Stimulated activated CD4-positive, alpha-beta T cell treated with anti-CD3 and anti-CD28 coated beads, Interleukin-2, amount 100 ng/mL, for 48 hours (primary cell): ENCODE measurements around the gene MIEF2.
"Not testable (repeated sequence)": the region's sequence is repeated elsewhere in the genome, so short reads cannot be mapped to it uniquely, and the experiment has no call there.

ENCODE experiments used
- DNase-seq, 2 donors: peaks; one replicate each; pipeline ENCODE4 v3.0.0-alpha.2; 2020

MIEF2 gene, protein sequence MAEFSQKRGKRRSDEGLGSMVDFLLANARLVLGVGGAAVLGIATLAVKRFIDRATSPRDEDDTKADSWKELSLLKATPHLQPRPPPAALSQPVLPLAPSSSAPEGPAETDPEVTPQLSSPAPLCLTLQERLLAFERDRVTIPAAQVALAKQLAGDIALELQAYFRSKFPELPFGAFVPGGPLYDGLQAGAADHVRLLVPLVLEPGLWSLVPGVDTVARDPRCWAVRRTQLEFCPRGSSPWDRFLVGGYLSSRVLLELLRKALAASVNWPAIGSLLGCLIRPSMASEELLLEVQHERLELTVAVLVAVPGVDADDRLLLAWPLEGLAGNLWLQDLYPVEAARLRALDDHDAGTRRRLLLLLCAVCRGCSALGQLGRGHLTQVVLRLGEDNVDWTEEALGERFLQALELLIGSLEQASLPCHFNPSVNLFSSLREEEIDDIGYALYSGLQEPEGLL

GRCh38 chr17:18260332-18261145 is at the start of gene MIEF2:
TSS of gene MIEF2 (plus strand) at chr17:18260662. CDS start at chr17:18262721, 2,059 bp downstream.
- peak; percentile 86 to 87 for DNase-seq

DNA sequence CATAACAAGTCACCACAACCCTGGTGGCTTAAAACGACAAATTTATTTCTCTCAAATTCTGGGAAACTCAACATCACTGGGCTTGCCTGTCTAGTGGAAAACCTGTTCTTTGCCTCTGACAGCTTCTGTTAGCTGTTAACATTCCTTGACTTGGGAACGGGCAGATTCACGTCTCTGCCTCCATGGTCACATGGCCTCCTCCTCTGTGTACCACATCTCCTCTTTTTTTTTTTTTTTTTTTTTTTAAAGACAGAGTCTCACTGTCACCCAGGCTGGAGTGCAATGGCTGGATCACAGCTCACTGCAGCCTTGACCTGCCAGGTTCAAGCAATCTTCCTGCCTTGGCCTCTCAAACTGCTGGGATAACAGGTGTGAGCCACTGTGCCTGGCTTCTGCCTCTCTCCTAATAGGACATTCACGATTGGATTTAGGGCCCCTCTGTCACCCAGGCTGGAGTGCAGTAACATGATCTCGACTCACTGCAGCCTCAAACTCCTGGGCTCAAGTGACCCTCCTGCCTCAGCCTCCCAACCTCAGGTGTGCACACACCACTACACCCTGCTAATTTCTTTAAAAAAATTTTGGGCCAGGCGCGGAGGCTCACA is 46.7 kb upstream of the MIEF2 start:
- DNase-seq, result no peak

- not testable (repeated sequence) for DNase-seq
Measured at GRCh38 chr17:18216906-18217305, 43.6 kb upstream of the MIEF2 start.

DNA sequence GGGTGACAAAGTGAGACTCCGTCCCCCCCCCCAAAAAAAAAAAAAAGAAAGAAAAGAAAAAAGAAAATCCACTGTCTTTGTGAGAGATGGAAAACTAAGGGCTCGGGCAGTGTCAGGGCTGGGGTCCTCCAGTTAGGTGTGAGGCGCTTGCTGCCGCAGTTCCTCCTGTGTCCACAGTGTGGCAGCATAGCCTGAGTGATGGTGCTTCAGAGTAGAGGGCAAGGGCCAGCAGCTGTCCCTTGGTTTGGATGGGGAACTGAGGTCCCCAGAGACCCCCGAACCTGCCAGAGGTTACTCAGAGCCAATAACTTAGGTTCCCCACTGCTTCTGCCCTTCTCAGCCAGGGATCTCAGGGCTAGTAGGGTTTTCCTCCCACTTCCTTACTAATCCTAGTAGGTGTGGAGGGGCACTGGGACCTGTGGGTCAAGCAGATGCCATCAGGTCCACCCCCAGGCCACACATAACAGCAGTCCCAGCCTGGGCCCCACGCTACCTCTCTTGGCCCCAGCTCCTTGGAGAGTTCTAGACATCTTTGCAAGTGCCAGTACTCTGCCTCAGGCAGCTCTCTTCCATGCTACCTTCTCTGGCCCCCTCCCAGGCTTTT is 42.9 kb upstream of the MIEF2 start:
- DNase-seq, result peak; percentile 69 to 82

DNA sequence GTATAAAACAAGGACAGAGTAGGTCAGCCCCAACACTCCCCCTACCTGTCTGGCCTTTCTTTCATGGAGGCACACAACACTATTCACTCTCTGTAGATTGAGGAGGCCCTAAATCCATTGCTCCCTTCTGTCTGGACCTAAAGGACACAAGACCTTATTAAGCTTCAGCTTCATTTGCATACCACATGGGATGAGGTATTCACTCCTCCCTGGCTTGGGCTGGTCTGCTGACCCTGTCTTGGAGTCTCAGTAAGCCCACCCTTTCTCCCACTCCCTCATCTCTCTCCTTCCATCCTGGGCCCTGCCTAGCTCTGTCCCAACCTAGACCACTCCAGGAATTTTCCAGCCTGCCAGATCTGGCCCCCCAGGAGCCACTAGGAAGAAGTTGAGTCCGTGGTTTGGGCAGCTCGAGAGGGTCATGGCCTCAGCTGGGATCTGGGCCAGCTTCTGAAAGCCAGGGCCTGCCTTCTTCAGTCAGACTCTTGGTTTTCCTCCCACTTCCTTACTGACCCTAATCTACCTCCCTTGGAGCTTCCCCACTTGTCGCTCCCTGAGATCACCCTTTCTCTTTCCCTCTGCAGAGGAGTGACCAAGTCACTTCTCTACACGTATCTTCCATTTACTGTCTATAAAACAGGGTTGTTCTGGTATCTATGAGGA is 41.6 kb upstream of the MIEF2 start:
- DNase-seq, result no peak

GRCh38 chr17:18224053-18224386 is 36.4 kb upstream of the MIEF2 start:
- no peak for DNase-seq

- DNase-seq, result no peak
Measured at GRCh38 chr17:18224387-18225120, 35.9 kb upstream of the MIEF2 start.

DNA sequence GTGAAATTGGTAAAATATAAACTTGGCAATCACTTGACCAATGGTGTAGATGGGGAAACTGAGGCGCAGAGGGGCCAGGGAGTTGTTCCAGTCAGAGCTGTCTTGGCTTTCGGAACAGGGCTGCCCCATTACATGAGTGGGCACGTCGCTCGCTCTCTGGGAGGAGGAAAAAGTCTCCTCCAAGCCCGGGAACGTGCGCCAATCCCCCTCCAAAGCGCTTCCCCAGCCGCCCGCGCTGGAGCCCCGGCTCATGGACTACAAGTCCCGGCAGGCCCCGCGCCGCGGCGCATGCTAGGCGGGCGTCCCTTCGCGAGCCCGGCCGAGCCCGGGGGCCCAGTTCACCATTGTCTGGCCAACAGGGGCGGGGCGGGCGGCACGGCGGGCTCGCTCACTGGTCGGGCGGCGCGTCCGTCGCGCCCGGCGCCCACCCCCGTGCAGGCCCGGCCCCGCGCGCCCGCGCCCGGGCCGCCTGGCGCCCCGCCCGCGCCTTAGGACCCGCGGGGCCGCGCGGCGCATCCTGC is 35.3 kb upstream of the MIEF2 start, which contains the start of gene LLGL1:
LLGL1 (plus strand) TSS at position 515 of the 521 bp plus-strand sequence. CDS start 48 bp downstream, outside the sequence.
- peak; percentile 95 to 97 for DNase-seq

- no peak for DNase-seq
Measured at GRCh38 chr17:18225642-18226283, 34.7 kb upstream of the MIEF2 start.

GRCh38 chr17:18226284-18226945 is 34.0 kb upstream of the MIEF2 start:
- DNase-seq, result no peak

GRCh38 chr17:18227635-18228034 is 32.8 kb upstream of the MIEF2 start:
- no peak for DNase-seq

DNA sequence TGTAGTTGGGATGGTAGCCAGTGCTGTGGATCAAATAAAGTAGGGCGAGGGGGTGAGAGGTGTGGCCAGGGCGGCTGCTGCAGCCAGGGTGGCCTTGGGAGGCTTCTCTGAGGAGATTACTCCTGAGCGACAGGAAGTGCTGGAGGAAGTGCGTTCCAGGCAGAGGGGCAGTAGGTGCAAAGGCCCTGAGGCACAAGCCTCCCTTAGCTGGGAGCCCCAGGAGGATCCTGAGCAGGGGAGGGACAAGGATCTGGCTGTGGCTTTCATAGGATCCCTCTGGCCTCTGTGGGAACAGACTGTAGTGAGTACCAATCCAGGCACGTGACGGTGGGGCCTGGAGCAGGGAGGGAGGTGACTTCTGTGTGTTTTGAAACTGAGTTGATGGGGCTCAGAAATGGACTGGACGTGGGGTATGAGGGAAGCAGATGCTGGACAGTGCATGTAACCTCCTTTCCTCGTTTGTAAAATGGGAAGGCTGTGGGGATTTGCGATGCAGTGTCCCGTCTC is 32.2 kb upstream of the MIEF2 start:
- DNase-seq, result no peak

DNA sequence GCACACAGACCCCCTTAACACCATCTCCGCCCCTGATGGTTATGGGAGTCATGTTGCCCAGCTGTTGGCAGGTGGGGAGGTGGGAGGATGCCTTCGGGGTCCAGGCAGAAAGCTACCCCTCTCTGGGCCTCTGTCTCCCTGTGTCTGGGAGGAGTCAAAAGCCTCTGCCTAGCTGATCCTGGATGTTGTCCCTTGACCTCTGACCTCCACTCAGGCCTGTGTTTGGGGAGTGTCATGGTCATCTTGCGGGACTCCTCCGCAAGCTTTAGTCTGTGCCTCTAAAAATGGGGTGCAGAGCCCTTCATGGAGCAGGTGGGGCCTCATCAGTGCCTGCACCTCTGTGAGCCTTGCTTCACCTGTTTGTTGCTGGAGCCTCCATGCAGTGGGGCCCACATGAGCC is 31.2 kb upstream of the MIEF2 start:
- no peak for DNase-seq

- DNase-seq, result no peak
Measured at GRCh38 chr17:18229771-18230170, 30.7 kb upstream of the MIEF2 start.

DNA sequence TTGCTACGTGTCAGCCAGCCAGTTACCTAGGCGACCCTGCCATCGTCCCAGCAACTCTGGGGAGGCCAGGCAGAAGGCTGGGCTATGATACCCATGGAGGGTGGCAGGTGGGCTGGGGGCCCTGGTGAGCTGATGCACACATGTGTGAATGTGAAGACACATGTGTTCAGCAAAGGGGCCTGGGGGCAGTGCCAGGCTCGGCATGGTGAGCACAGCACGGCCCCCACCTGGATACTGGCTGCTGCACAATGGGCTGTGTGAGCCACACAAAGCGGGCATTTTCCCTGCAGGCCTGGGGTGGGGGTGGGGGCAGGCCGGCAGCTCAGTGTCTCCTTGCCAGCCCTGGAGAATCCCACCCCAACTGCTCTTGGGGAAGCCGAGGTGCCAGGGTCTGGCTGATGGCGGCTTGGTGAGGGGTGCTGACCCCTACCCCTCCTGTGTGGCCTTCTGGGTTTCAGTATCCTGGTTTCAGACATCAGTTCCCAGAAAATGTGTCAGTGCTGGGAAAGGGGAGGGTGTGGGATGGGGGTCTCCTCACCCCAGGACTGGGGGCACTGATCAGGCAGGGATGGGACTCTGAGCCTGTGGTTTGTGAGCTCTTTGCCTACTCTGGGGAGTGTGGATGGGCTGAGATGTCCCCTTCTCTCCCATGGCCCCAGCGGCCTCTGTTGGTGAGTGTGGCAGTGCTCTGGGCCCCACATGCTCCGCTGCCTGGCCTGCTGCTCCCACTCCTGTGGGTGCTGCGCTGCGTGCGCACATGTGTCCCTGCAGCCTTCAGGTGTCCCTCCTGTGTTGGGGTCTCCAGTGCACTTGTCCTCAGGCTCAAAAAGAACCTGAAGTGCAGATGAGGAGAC is 29.9 kb upstream of the MIEF2 start:
- DNase-seq, result no peak

DNA sequence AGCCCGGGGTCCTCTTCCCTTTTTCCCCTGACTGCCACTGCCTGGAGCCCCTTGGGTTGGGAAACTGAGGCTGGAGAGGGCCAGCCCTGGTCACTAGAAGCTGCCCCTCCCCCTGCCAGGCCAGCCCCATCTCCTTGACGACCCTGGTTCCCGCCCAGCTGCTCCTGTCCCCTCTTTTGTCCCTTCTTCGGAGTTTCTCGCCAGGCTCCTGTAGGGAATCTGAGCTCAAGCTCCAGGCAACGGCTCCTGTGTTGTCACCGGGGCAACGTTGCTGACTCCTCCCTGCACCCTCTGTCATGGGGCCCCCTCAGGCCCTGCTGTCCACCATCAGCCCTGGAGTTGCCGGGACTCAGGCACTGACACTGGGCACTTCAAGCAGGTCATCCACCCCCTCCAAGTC is 29.3 kb upstream of the MIEF2 start:
- DNase-seq, result no peak

DNA sequence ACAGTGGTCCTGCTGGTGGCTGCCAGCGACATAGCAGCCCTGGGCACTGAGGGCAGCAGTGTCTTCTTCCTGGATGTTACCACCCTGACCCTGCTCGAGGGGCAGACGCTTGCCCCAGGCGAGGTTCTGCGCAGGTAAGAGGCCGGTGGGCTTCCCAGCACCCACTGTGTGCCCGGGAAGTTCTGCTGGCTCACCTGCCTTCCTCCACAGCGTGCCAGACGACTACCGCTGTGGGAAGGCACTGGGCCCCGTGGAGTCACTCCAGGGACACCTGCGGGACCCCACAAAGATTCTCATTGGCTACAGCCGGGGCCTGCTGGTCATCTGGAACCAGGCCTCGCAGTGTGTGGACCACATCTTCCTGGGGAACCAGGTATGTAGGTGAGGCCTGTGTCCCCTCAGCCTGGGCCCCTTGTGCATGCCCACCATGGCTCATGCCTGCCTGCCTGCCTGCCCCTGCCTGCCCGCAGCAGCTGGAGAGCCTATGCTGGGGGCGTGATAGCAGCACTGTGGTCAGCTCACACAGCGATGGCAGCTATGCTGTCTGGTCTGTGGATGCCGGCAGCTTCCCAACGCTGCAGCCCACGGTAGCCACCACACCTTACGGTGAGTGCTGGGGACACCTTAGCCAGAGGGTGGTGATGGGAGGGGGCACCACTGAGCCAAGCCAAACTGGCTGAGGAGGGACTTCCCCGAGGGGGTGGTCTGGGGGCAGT is 26.5 kb upstream of the MIEF2 start:
- no peak for DNase-seq

GRCh38 chr17:18234853-18235380 is 25.5 kb upstream of the MIEF2 start:
- DNase-seq, result no peak
